K562 (cell line): ENCODE results near the gene CD69. TPM values are rescaled to one million over a fixed set of nuclear protein-coding genes. Genes with fewer than 3 reads are reported as not detected.
A peak's percentile ranks its signal among the peaks of the same experiment; 100 is the strongest.

Source experiments
- ATAC-seq: fragments of 200-7000 bp; cut with Tn5 transposase; 3 replicates; pipeline ENCODE4 v1.9.1; 2020; ENCODE audit warnings: moderate library complexity
- BruUV-seq: library from RNA; stranded (reverse); fragments of 400-500 nt; replicated peaks from 2 replicates; lab custom pipeline; 2021; lab: Mats Ljungman, UMichigan
- CTCF ChIA-PET: fragments of 300-600 bp; formaldehyde crosslinking; extraction: SDS; loops from one replicate; lab custom pipeline; 2021; ENCODE audit warnings: low intra/inter-chr PET ratio; lab: Yijun Ruan, JAX
- POLR2A ChIA-PET: fragments of 300-600, 350-650 bp; sonication (Branson Sonifier 250); formaldehyde crosslinking; extraction: SDS; loops from one replicate; lab custom pipeline; 2021; ENCODE audit warnings: antibody characterized with exemption, inconsistent platforms; lab: Yijun Ruan, JAX
- DNase-seq, 4 experiments: peaks; one replicate each; pipeline versions ENCODE4 v3.0.0 to v3.0.0-alpha.2; 2011 to 2018; ENCODE audit warnings: low spot score in 3 of 4, mixed read lengths in 3 of 4; ENCODE audit errors: extremely low read depth in 1 of 4
- FAIRE-seq: peaks from 2 replicates; lab custom pipeline; 2011; peaks lifted over from hg19 to GRCh38; lab: Jason Lieb, UNC
- H2AFZ ChIP-seq: 2 replicates; pipeline ENCODE4 v1.6.0; 2011; ENCODE audit warnings: low read depth, low read length, control low read depth, inconsistent platforms
- H3K27ac ChIP-seq: fragments of 200-600 bp; 3 replicates; pipeline ENCODE4 v1.8.0; 2011; ENCODE audit warnings: low read depth, mild to moderate bottlenecking, control low read depth, inconsistent platforms, low read length, moderate library complexity, mixed read lengths; ENCODE audit errors: extremely low read depth
- H3K27me3 ChIP-seq, 2 experiments: fragments of 300-600 bp in 1 of 2; 2 replicates in 1 of 2; 3 replicates in 1 of 2; pipeline versions ENCODE4 v1.6.0 to v1.8.0; 2011; ENCODE audit warnings: inconsistent platforms in 2 of 2, low read length in 2 of 2, mild to moderate bottlenecking in 1 of 2, mixed read lengths in 1 of 2, moderate library complexity in 1 of 2; ENCODE audit not compliant: control insufficient read depth in 2 of 2, insufficient read depth in 2 of 2
- H3K36me3 ChIP-seq: fragments of 300-600 bp; 3 replicates; pipeline ENCODE4 v1.8.0; 2011; ENCODE audit warnings: mild to moderate bottlenecking, low read length, inconsistent platforms; ENCODE audit not compliant: control insufficient read depth, insufficient read depth
- H3K4me1 ChIP-seq, 2 experiments: fragments of 200-600 bp in 1 of 2; replicated peaks in 1 of 2; 2 replicates in 1 of 2; 3 replicates in 1 of 2; pipeline versions ENCODE4 v1.5.1 to v1.8.0; 2011; ENCODE audit warnings: inconsistent platforms in 2 of 2, low read length in 2 of 2, mild to moderate bottlenecking in 1 of 2, mixed read lengths in 1 of 2, moderate library complexity in 1 of 2; ENCODE audit not compliant: control insufficient read depth in 2 of 2, insufficient read depth in 2 of 2
- H3K4me2 ChIP-seq: 2 replicates; pipeline ENCODE4 v1.6.1; 2011; ENCODE audit warnings: low read length, control low read depth, inconsistent platforms, mixed read lengths; ENCODE audit not compliant: insufficient read depth
- H3K4me3 ChIP-seq: fragments of 200-600 bp; sonication (generic), shearing (Covaris generic); 2 replicates; pipeline ENCODE4 v1.5.1; 2016; ENCODE audit warnings: control low read depth, inconsistent platforms
- H3K79me2 ChIP-seq: fragments of 200-600 bp; 3 replicates; pipeline ENCODE4 v1.8.0; 2011; ENCODE audit warnings: low read length, inconsistent platforms; ENCODE audit not compliant: control insufficient read depth, insufficient read depth
- H3K9ac ChIP-seq, 2 experiments: 2 replicates each; pipeline versions ENCODE4 v1.6.0 to v1.6.1; 2011; ENCODE audit warnings: low read depth in 2 of 2, low read length in 2 of 2, control low read depth in 1 of 2, inconsistent platforms in 1 of 2, mild to moderate bottlenecking in 1 of 2, mixed read lengths in 1 of 2; ENCODE audit not compliant: insufficient read depth in 1 of 2
- H3K9me1 ChIP-seq: one replicate; pipeline ENCODE4 v1.6.0; 2011; ENCODE audit warnings: inconsistent platforms, mild to moderate bottlenecking, low read length, moderate library complexity; ENCODE audit not compliant: control insufficient read depth, insufficient read depth
- H3K9me3 ChIP-seq: replicated peaks from 2 replicates; pipeline ENCODE4 v1.5.1; 2011; ENCODE audit warnings: low read depth, low read length, inconsistent platforms; ENCODE audit not compliant: control insufficient read depth, insufficient read depth
- H4K20me1 ChIP-seq: replicated peaks from 2 replicates; pipeline ENCODE4 v1.6.1; 2011; ENCODE audit warnings: low read length, inconsistent platforms, mixed read lengths; ENCODE audit not compliant: control insufficient read depth, insufficient read depth
- CEBPB ChIP-seq: fragments of 450-650 bp; IDR thresholded peaks from 2 replicates; pipeline ENCODE4 v1.6.1; 2016; ENCODE audit warnings: missing genetic modification characterization, missing compliant biosample characterization
- ETV6 ChIP-seq, 3 experiments: fragments of 150-350 bp in 1 of 3; sonication (generic) in 1 of 3; formaldehyde crosslinking in 1 of 3; IDR thresholded peaks; 2 replicates each; pipeline versions ENCODE4 v1.6.1 to v1.8.0; 2014 to 2022; ENCODE audit warnings: borderline replicate concordance in 2 of 3, low read depth in 2 of 3, antibody characterized with exemption in 1 of 3, low read length in 1 of 3, mild to moderate bottlenecking in 1 of 3, missing genetic modification reagents in 1 of 3
- MXI1 ChIP-seq: IDR thresholded peaks from 2 replicates; pipeline ENCODE4 v1.6.1; 2011; ENCODE audit warnings: low read depth, mild to moderate bottlenecking, improper control_type of control experiment, low read length
- TCFL5 ChIP-seq: fragments of 250-450 bp; sonication (Bioruptor Pico); conservative IDR thresholded peaks from 2 replicates; pipeline ENCODE4 v1.6.1; 2021; ENCODE audit warnings: mild to moderate bottlenecking, moderate library complexity, matching md5 sums
- WGBS: fragments of 100-300 bp; shearing (Covaris generic); methylation state at CpG from one replicate; pipeline ENCODE4 v1.1.6; 2016; ENCODE audit warnings: low coverage, mixed read lengths; ENCODE audit not compliant: insufficient coverage; ENCODE audit errors: missing lambda C conversion rate; 5-methylcytosine and 5-hydroxymethylcytosine counted together
- in situ Hi-C: fragments of 300-500 bp; cut with MboI; formaldehyde crosslinking; loops from 4 replicates; pipeline ENCODE4 v1.15.0; 2018; ENCODE audit warnings: inconsistent platforms, mixed read lengths
- intact Hi-C: fragments of 100-400 bp; cut with micrococcal nuclease; formaldehyde crosslinking; loops from 2 replicates; pipeline ENCODE4 v1.14.2; 2022
- polyA plus RNA-seq, 8 experiments: library from polyadenylated mRNA; depleted of rRNA in 4 of 8; stranded (reverse) in 5 of 8; unstranded in 3 of 8; fragments of >200 nt; fragmentation: Nextera tagmentation in 2 of 8; fragmentation: Illumina TruSeq in 1 of 8; extraction: Ambion mirVana in 2 of 8; extraction: Trizol in 1 of 8; gene quantifications; 2 replicates each; pipeline versions ENCODE4 v1.2.1 to v1.2.3, GENCODE V29; 2011 to 2014; ENCODE audit warnings: inconsistent platforms in 1 of 8, missing spikeins in 1 of 8
- total RNA-seq, 7 experiments: library from RNA; depleted of rRNA in 6 of 7; stranded (reverse); fragments of >200 nt in 6 of 7; fragmentation: Illumina TruSeq in 2 of 7; extraction: Trizol in 2 of 7; gene quantifications; 2 replicates each; pipeline versions ENCODE4 v1.2.1 to v1.2.3, GENCODE V29; 2011 to 2021; ENCODE audit warnings: low replicate concordance in 1 of 7

CD69 gene
- total and polyA plus RNA-seq, 9 of the 15 experiments (the other 6 are each of a cell fraction or from before 2014, with no cell fraction given) = 11.7 to 243 (median 54.4) TPM

GRCh38 chr12:9725213-9725870, 35.4 kb downstream of the CD69 start:
- 20% methylated on average over 2 of the region's 2 CpGs for WGBS
- Histone ChIP-seq H3K4me3 (no peak overlapping the region), H2AFZ (no peak overlapping the region), H3K4me2 (no peak overlapping the region), H3K27me3 (no peaks in the 10 kb centered on the region), H3K9me1 (no peaks in the 10 kb centered on the region), H3K4me1 (no peaks in the 10 kb centered on the region; a peak in 2 of 5 replicates), H3K79me2 (no peaks in the 10 kb centered on the region), H3K27ac (no peak overlapping the region), H4K20me1 (no peaks in the 10 kb centered on the region), H3K36me3 (no peaks in the 10 kb centered on the region), H3K9me3 (no peaks in the 10 kb centered on the region), H3K9ac (no peak overlapping the region)
- in situ Hi-C loops = no loop called here
- no TSS peak for BruUV-seq
- ChIA-PET CTCF (no interaction called here), POLR2A (interaction anchor here (0.6 kb wide), 2 partner anchors 17 to 51 kb away, joined by 3 read pairs; no protein-coding TSS in a partner anchor)
- FAIRE-seq (no peak), DNase-seq (no peak), ATAC-seq (no peak)
- intact Hi-C loops = no loop called here
- no peak for TF ChIP-seq MXI1
- no peak for TF ChIP-seq ETV6 (IDR thresholded peaks at IDR 0.05; ENCODE audit: borderline replicate concordance in 1 of 2, low read depth in 2 of 2, low read length in 1 of 2)
- TF ChIP-seq ETV6 (CRISPR knock-in tag; IDR thresholded peaks at IDR 0.05; ENCODE audit: borderline replicate concordance) = no peak
- TF ChIP-seq CEBPB = peak; percentile 31; the same call in 1 of the 2 replicates

DNA sequence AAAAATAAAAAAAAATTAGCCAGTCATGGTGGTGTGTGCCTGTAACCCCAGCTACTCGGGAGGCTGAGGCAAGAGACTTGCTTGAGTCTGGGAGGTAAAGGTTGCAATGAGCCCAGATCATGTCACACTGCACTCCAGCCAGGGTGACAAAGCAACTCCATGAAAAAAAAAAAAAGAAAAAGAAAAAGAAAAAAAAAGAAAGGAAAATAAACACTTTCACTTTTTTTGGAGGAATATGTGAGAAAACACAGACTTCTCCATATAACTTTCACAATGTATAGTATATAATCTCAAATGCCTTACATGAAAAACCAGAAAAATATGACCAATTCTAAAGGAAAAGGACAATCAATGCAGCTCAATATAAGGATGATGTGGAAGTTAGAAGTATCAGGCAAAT, 36.7 kb downstream of the CD69 start:
- in situ Hi-C loops (loop anchor here (25.0 kb wide), 1 partner anchor 262 kb away; no protein-coding TSS in a partner anchor), intact Hi-C loops (no loop called here)
- no peak overlapping the region for H3K4me2 ChIP-seq
- no peak overlapping the region for H3K27ac ChIP-seq
- ATAC-seq = no peak
- ChIA-PET CTCF (no interaction called here), POLR2A (no interaction called here)
- H3K27me3 ChIP-seq = no peaks in the 10 kb centered on the region
- H4K20me1 ChIP-seq = no peaks in the 10 kb centered on the region
- WGBS = 60% methylated on average over 1 of the region's 1 CpG
- TF ChIP-seq TCFL5 (CRISPR knock-in tag) = no peak
- FAIRE-seq = no peak
- no TSS peak for BruUV-seq
- H3K4me1 ChIP-seq = no peaks in the 10 kb centered on the region; a peak in 2 of 5 replicates
- no peak overlapping the region for H3K4me3 ChIP-seq
- DNase-seq = no peak
- no peak overlapping the region for H2AFZ ChIP-seq
- H3K36me3 ChIP-seq = no peaks in the 10 kb centered on the region
- H3K9ac ChIP-seq = no peak overlapping the region
- no peaks in the 10 kb centered on the region for H3K79me2 ChIP-seq
- no peaks in the 10 kb centered on the region for H3K9me1 ChIP-seq
- H3K9me3 ChIP-seq = no peaks in the 10 kb centered on the region
